Measurements from ENCODE around the gene IL17REL. TPM values are rescaled to one million over a fixed set of nuclear protein-coding genes. Genes with fewer than 3 reads are reported as not detected.

Gene IL17REL
- total RNA-seq, 1 donor from 2014 or later: 0.10 TPM

DNA sequence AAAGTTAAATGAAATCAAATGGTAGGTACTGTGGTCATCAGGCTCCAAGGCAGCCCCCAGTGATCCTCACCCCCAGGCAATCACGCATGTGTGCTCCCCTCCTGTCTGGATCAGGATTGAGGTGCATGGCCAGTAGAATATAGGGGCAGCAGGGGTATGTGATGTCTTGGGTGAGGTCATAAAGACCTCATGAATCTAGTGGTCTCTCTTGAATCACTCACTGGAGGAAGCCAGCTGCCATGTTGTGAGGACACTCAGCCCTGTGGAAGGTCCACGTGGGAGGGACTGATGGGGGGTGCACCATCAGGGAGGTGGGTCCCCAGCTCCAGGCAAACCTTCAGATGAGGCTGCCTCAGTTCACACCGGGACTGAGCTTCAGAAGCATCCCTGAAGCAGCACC is 6.8 kb upstream of the IL17REL start:
- Mint-ChIP-seq H3K27ac (no peak overlapping the region), H3K9me3 (no peaks in the 10 kb centered on the region), H3K27me3 (peaks cover 5% of the 10 kb centered on the region), H3K4me3 (no peak overlapping the region), H3K4me1 (ENCODE audit: unreplicated experiment) (no peaks in the 10 kb centered on the region), H3K36me3 (no peaks in the 10 kb centered on the region)
- DNase-seq (ENCODE audit: extremely low spot score, unreplicated experiment): no peak
- no peak for TF ChIP-seq CTCF (conservative IDR thresholded peaks at IDR 0.05)

DNA sequence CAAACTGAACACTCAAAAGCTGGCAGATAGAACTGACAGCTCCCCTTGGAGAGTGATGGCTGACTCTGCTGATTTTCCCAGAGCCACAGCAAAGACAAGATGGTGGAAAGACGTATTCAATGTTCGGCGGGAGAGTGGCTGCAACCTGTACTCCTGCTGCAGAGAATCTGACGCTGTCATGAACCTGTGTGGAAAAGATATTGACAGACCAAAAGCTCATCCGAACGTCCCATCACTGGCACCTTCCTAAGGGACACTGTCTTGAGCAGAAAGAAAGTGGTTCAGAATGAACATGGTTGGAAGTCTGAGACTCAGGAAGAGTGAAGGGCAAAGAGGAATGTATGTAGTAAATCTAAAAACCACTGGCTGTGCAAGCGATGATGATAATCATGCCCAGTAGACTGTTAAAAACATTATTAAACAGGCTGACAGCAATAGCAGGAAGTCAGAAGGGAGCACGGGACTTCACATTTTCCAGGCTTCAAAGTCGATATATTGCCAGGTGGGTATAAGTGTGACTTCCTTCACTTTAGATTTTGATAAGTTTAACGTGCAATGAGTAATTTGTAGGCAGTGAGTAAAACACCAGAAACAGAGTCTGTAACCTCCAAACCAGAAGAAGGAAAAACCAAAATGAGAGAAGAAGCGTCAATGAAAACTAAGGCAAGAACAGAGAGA is 6.2 kb upstream of the IL17REL start:
- no peak for DNase-seq (ENCODE audit: extremely low spot score, unreplicated experiment)
- Mint-ChIP-seq H3K9me3 (no peaks in the 10 kb centered on the region), H3K27ac (no peak overlapping the region), H3K4me1 (ENCODE audit: unreplicated experiment) (no peaks in the 10 kb centered on the region), H3K27me3 (peaks cover 8% of the 10 kb centered on the region), H3K36me3 (no peaks in the 10 kb centered on the region), H3K4me3 (no peak overlapping the region)
- TF ChIP-seq CTCF (conservative IDR thresholded peaks at IDR 0.05): no peak

DNA sequence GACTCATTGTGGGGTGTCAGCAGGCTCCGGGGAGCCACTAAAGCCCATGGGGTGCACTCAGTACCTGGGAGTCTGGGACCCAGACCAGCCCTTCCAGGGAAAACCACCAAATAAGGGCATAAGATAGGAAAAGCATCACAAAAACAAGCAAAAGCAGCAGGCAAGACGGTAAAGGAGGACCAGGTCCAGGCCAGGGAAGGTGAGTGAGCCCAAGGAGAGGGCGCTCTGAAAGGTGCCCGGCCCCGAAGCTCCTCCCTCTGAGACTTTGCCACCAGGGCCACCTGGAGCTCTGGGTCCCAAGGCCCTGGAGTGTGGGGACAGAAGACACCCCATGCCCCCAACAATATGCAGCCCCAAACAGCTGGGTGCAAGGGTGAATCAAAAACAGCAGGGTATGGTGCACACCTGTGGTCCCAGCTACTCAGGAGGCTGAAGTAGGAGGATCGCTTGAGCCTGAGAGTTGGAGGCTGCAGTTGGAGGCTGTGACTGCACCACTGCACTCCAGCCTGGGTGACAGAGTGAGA is 5.2 kb upstream of the IL17REL start:
- Mint-ChIP-seq H3K4me1 (ENCODE audit: unreplicated experiment) (no peaks in the 10 kb centered on the region), H3K36me3 (no peaks in the 10 kb centered on the region), H3K4me3 (no peak overlapping the region), H3K9me3 (no peaks in the 10 kb centered on the region), H3K27me3 (peaks cover 15% of the 10 kb centered on the region), H3K27ac (no peak overlapping the region)
- DNase-seq (ENCODE audit: extremely low spot score, unreplicated experiment): no peak
- no peak for TF ChIP-seq CTCF (conservative IDR thresholded peaks at IDR 0.05)

DNA sequence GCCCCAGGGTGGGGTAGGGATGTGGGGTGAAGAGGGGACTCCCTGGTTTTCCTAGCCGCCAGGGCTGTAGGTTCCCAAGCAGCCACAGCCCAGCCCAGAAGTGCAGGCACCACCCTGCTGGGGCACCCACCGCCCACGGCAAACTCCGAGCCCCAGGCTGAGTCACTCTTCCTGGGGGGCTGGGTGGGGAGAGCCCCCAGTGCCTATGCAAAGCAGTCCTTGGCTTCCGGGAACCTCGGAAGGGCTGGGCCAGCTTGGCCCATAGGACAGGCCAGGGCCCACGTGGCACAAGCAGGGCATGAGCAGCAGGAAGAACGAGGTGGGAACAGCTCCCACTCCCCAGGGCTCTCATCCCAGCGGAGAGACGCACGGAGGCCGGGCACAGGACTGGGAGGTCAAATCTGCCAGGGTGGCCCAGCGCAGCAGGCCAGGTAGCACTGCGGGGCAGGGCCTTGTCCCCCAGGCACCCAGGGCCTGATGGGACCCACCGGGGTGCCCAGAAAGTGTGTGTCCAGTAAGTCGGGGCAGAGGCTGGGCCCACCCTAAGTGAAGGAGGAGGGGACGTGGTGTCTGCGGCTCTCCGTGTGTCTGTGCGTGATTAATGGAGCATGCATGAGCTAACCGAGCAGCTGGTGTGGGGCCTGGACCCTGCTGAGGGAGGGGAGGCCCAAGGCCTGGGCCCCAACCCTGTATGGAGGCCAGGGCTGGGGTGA is 4.6 kb upstream of the IL17REL start:
- TF ChIP-seq CTCF (conservative IDR thresholded peaks at IDR 0.05): no peak

DNA sequence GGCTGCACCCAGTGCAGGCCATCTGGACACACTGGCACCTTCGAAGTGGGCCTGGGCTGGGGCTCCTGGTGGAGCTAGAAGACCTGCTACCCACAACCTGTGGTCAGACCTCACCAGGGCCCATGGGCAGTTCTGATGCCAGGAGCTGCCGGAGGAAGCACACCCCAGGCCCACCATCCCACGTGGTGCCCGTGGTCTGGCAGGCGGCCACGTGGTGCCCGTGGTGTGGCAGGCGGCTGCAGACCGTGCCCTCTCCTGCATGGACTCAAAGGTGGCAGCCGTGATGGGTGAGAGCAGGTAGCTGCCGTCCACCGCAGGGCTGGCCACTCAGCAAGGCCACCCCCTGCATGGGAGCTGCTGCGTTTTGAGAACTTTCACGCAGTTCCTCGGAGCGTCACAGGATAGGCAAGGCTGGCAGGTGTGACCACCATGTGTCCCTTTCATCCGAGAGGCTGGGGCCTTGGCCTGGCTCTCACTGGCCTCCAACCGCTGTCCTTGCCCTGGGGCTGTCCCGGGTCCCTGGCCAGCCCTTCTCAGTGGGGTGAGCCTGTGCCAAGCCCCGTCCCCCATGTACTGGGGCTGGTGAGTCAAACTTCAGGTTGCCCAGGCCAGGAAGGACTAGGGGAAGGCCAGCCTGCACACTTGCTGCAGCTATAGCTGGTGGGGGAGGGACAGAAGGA is 3.9 kb upstream of the IL17REL start:
- no peak for DNase-seq (ENCODE audit: extremely low spot score, unreplicated experiment)
- no peaks in the 10 kb centered on the region for H3K9me3 Mint-ChIP-seq
- no peaks in the 10 kb centered on the region for H3K4me1 Mint-ChIP-seq (ENCODE audit: unreplicated experiment)
- H3K36me3 Mint-ChIP-seq: no peaks in the 10 kb centered on the region
- no peak for TF ChIP-seq CTCF (conservative IDR thresholded peaks at IDR 0.05)
- H3K27me3 Mint-ChIP-seq: peaks cover 27% of the 10 kb centered on the region
- H3K27ac Mint-ChIP-seq: no peak overlapping the region
- H3K4me3 Mint-ChIP-seq: no peak overlapping the region

More for the DNA sequence above, 4.6 kb upstream of the IL17REL start:
- Mint-ChIP-seq H3K27ac (no peak overlapping the region), H3K36me3 (no peaks in the 10 kb centered on the region), H3K9me3 (no peaks in the 10 kb centered on the region), H3K4me1 (ENCODE audit: unreplicated experiment) (no peaks in the 10 kb centered on the region), H3K4me3 (no peak overlapping the region), H3K27me3 (peaks cover 20% of the 10 kb centered on the region)
- no peak for DNase-seq (ENCODE audit: extremely low spot score, unreplicated experiment)

All from type B pancreatic cell (in vitro differentiated cells).